Measurements from ENCODE around the gene FASN. TPM values are rescaled to one million over a fixed set of nuclear protein-coding genes. Genes with fewer than 3 reads are reported as not detected.

The FASN gene
- total and polyA plus RNA-seq, 2 of the 13 experiments (the other 11 are each of a cell fraction or from before 2014, with no cell fraction given) = 51.7 to 101 TPM

DNA sequence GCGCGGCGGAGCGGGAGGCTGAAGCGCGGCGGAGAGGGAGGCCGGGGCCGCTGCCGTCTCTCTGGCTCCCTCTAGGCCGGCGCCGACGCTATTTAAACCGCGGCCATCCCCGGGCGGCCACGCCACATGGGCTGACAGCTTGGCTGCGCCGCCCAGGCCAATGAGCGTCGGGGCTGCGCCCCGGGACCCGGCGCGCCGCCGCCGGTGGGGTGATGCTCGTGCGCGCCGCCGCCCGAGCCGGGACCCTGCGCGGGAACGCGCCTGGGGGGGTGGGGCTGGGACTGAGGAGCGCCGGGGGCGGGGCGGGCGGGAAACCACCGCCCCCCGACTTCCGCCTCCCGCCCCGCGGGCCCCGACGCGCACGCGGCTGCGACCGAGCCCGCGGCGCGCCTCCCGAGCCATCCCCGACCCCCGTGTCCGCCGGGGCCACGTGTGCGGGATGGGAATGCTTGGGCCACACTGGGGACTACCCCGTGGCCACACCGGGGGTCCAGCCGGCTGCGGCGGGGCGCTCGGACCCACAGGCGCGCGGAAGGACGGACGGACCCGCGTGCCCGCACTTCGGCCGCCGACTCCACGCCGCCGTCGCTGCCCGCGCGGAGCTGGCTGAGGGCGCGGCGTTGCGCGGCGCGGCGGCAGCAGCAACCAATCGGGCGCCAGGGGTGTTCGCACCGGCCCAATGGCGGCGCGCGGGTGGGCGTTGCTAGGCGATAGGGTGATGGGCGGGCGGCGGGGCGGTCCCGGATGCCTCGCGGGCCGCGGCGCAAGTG lies at the start of gene FASN (continued):
- TF ChIP-seq ZNF567 (CRISPR knock-in tag; IDR thresholded peaks at IDR 0.05; ENCODE audit: borderline replicate concordance) (no peak; the same call in 1 of the 2 replicates), LCORL (IDR thresholded peaks at IDR 0.05) (no peak), LCORL (CRISPR knock-in tag; IDR thresholded peaks at IDR 0.05) (0 out of 2 replicates have a peak, but pooled peaks have one; percentile 32), SETDB1 (CRISPR knock-in tag; IDR thresholded peaks at IDR 0.05; ENCODE audit: borderline replicate concordance) (no peak), RFXANK (CRISPR knock-in tag; IDR thresholded peaks at IDR 0.05) (peak; percentile 8; the same call in 1 of the 2 replicates), YY1 (IDR thresholded peaks at IDR 0.05; ENCODE audit: insufficient read depth, insufficient replicate concordance, low read depth, low read length) (peak; percentile 93), ZXDC (CRISPR knock-in tag; IDR thresholded peaks at IDR 0.05) (no peak), ZKSCAN8 (CRISPR knock-in tag; IDR thresholded peaks at IDR 0.05; ENCODE audit: borderline replicate concordance) (no peak), HOXA9 (CRISPR knock-in tag; IDR thresholded peaks at IDR 0.05; ENCODE audit: borderline replicate concordance) (0 out of 2 replicates have a peak, but pooled peaks have one; percentile 11), STAT5B (CRISPR knock-in tag; IDR thresholded peaks at IDR 0.05) (no peak), ZNF484 (CRISPR knock-in tag; IDR thresholded peaks at IDR 0.05; ENCODE audit: borderline replicate concordance, low read depth) (peak; percentile 89; the same call in 1 of the 2 replicates), DMAP1 (CRISPR knock-in tag; IDR thresholded peaks at IDR 0.05) (peak; percentile 65; the same call in 1 of the 2 replicates), HMGXB4 (CRISPR knock-in tag; IDR thresholded peaks at IDR 0.05; ENCODE audit: borderline replicate concordance in 1 of 2, low read depth in 1 of 2) (peak; percentile 35 to 93; a peak in 3 of 4 replicates), ZNF430 (CRISPR knock-in tag; IDR thresholded peaks at IDR 0.05) (peak; percentile 48; the same call in 1 of the 2 replicates), NBN (conservative IDR thresholded peaks at IDR 0.05) (no peak), ZFP36 (IDR thresholded peaks at IDR 0.05; ENCODE audit: borderline replicate concordance, low read depth, low read length, partially characterized antibody) (no peak)
- TF ChIP-seq, protein P1, sequence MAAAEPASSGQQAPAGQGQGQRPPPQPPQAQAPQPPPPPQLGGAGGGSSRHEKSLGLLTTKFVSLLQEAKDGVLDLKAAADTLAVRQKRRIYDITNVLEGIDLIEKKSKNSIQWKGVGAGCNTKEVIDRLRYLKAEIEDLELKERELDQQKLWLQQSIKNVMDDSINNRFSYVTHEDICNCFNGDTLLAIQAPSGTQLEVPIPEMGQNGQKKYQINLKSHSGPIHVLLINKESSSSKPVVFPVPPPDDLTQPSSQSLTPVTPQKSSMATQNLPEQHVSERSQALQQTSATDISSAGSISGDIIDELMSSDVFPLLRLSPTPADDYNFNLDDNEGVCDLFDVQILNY (CRISPR knock-in tag; conservative IDR thresholded peaks at IDR 0.05) = no peak
- TF ChIP-seq, protein P2, sequence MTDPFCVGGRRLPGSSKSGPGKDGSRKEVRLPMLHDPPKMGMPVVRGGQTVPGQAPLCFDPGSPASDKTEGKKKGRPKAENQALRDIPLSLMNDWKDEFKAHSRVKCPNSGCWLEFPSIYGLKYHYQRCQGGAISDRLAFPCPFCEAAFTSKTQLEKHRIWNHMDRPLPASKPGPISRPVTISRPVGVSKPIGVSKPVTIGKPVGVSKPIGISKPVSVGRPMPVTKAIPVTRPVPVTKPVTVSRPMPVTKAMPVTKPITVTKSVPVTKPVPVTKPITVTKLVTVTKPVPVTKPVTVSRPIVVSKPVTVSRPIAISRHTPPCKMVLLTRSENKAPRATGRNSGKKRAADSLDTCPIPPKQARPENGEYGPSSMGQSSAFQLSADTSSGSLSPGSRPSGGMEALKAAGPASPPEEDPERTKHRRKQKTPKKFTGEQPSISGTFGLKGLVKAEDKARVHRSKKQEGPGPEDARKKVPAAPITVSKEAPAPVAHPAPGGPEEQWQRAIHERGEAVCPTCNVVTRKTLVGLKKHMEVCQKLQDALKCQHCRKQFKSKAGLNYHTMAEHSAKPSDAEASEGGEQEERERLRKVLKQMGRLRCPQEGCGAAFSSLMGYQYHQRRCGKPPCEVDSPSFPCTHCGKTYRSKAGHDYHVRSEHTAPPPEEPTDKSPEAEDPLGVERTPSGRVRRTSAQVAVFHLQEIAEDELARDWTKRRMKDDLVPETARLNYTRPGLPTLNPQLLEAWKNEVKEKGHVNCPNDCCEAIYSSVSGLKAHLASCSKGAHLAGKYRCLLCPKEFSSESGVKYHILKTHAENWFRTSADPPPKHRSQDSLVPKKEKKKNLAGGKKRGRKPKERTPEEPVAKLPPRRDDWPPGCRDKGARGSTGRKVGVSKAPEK (CRISPR knock-in tag; IDR thresholded peaks at IDR 0.05; ENCODE audit: borderline replicate concordance) = no peak

Measured in HepG2 (cell line).